ENCODE results near the gene RPL22.

Gene RPL22

DNA sequence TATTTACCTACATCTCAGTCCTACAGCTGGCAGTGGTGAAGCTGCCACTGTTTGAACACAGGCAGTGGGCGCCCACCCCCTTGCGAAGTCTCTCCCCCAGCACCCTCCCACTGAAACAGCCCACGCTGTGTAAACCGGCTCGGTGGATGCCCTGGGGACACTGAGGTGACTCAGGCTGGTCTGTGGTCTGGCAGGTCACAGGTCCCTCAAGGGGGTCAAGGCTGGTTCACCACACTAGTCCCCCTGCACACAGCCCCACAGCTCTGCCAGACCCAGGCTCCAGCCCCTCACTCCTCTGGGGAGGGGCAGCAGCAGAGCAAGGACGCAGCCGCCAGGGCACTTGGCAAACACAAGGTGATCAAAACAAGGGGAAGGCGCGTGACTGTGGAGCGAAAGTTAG lies 26.8 kb downstream of the RPL22 start:
- no peak overlapping the region for H3K27ac ChIP-seq (ENCODE audit: low read length, poor library complexity, severe bottlenecking)
- no peak for DNase-seq
- H4K8ac ChIP-seq (ENCODE audit: low read length) = no peak overlapping the region
- H2BK15ac ChIP-seq (ENCODE audit: low read depth, poor library complexity, severe bottlenecking) = no peak overlapping the region
- no peak overlapping the region for H2BK12ac ChIP-seq (ENCODE audit: low read length in 2 of 2)
- H3K36me3 ChIP-seq (ENCODE audit: control insufficient read depth in 1 of 2, insufficient read depth in 2 of 2, low read depth in 1 of 2, low read length in 2 of 2) = no peaks in the 10 kb centered on the region
- H2AK5ac ChIP-seq (ENCODE audit: low read length, severe bottlenecking) = no peak overlapping the region
- no peak overlapping the region for H4K91ac ChIP-seq (ENCODE audit: low read length)
- H3K23ac ChIP-seq (ENCODE audit: low read length in 2 of 2) = no peak overlapping the region
- no peak overlapping the region for H3K4ac ChIP-seq (ENCODE audit: low read depth in 1 of 2, low read length in 2 of 2)
- H3K9me3 ChIP-seq (ENCODE audit: control insufficient read depth, low read length) = peaks cover 6% of the 10 kb centered on the region
- no peaks in the 10 kb centered on the region for H3K4me1 ChIP-seq (ENCODE audit: control insufficient read depth, insufficient read depth, low read depth, low read length)
- no peak overlapping the region for H3K14ac ChIP-seq (ENCODE audit: low read length in 2 of 2)
- peaks cover 49 to 87% of the 10 kb centered on the region in 2 experiments for H3K27me3 ChIP-seq (ENCODE audit: control insufficient read depth in 1 of 2, insufficient read depth in 1 of 2, low read length in 2 of 2)
- H3K79me1 ChIP-seq (replicated peaks; ENCODE audit: low read length, poor library complexity, severe bottlenecking) = no peaks in the 10 kb centered on the region
- no peak overlapping the region for H3K9ac ChIP-seq (ENCODE audit: low read length)
- no peak overlapping the region for H3K4me2 ChIP-seq (ENCODE audit: low read length, poor library complexity, severe bottlenecking)
- H2AFZ ChIP-seq (ENCODE audit: low read depth, low read length) = no peak overlapping the region
- H2BK120ac ChIP-seq (ENCODE audit: low read depth, low read length) = no peak overlapping the region
- no peak overlapping the region for H2BK5ac ChIP-seq (ENCODE audit: low read depth, low read length, poor library complexity, severe bottlenecking)
- WGBS = 82% methylated on average over 10 of the region's 10 CpGs
- no peak overlapping the region for H3K4me3 ChIP-seq (ENCODE audit: insufficient read depth in 1 of 2, low read depth in 1 of 2, low read length in 2 of 2)
- no peak overlapping the region for H3K18ac ChIP-seq (ENCODE audit: low read depth in 1 of 2, low read length in 2 of 2)

DNA sequence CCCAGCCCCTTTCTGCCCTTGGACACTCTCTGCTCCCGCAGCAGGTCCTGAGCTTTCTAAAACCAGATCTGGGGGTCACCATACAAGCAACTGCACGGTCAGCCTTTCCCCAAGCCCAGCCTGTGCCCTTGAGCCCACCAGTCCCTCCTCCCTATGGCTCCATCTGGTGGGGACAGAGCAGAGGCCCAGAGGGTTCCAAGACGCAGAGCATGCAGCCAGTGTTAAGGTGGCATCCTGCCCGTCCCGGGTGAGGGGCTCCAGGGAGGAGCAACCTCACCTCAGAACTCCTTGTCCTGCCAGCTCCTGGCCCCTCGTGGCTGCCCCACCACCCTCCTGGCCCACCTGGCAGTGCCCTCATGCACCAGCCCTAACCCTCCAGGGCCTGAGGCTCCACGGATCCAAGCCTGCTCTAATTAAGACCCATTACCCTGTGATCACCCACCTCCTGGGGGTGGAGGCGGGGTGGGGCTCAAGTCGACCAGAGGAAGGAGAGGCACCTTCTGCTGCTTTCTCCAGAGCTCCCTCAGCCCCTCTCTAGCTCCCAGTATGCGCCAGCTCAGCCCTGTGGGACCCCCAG lies 27.8 kb downstream of the RPL22 start:
- no peak overlapping the region for H2BK15ac ChIP-seq (ENCODE audit: low read depth, poor library complexity, severe bottlenecking)
- no peaks in the 10 kb centered on the region for H3K4me1 ChIP-seq (ENCODE audit: control insufficient read depth, insufficient read depth, low read depth, low read length)
- no peak overlapping the region for H2BK5ac ChIP-seq (ENCODE audit: low read depth, low read length, poor library complexity, severe bottlenecking)
- no peak overlapping the region for H3K4me2 ChIP-seq (ENCODE audit: low read length, poor library complexity, severe bottlenecking)
- H3K4ac ChIP-seq (ENCODE audit: low read depth in 1 of 2, low read length in 2 of 2) = no peak overlapping the region
- no peak overlapping the region for H2AFZ ChIP-seq (ENCODE audit: low read depth, low read length)
- H2AK5ac ChIP-seq (ENCODE audit: low read length, severe bottlenecking) = no peak overlapping the region
- H4K8ac ChIP-seq (ENCODE audit: low read length) = no peak overlapping the region
- H3K18ac ChIP-seq (ENCODE audit: low read depth in 1 of 2, low read length in 2 of 2) = no peak overlapping the region
- no peak overlapping the region for H4K91ac ChIP-seq (ENCODE audit: low read length)
- H3K14ac ChIP-seq (ENCODE audit: low read length in 2 of 2) = no peak overlapping the region
- no peak for DNase-seq
- no peak overlapping the region for H3K23ac ChIP-seq (ENCODE audit: low read length in 2 of 2)
- H3K27me3 ChIP-seq (ENCODE audit: control insufficient read depth in 1 of 2, insufficient read depth in 1 of 2, low read length in 2 of 2) = peaks cover 49 to 83% of the 10 kb centered on the region in 2 experiments
- H2BK120ac ChIP-seq (ENCODE audit: low read depth, low read length) = no peak overlapping the region
- no peak overlapping the region for H3K27ac ChIP-seq (ENCODE audit: low read length, poor library complexity, severe bottlenecking)
- H3K36me3 ChIP-seq (ENCODE audit: control insufficient read depth in 1 of 2, insufficient read depth in 2 of 2, low read depth in 1 of 2, low read length in 2 of 2) = no peaks in the 10 kb centered on the region
- WGBS = 57% methylated on average over 10 of the region's 10 CpGs
- H3K4me3 ChIP-seq (ENCODE audit: insufficient read depth in 1 of 2, low read depth in 1 of 2, low read length in 2 of 2) = no peak overlapping the region
- no peak overlapping the region for H3K9ac ChIP-seq (ENCODE audit: low read length)
- no peaks in the 10 kb centered on the region for H3K79me1 ChIP-seq (replicated peaks; ENCODE audit: low read length, poor library complexity, severe bottlenecking)
- H3K9me3 ChIP-seq (ENCODE audit: control insufficient read depth, low read length) = peaks cover 6% of the 10 kb centered on the region
- H2BK12ac ChIP-seq (ENCODE audit: low read length in 2 of 2) = no peak overlapping the region

DNA sequence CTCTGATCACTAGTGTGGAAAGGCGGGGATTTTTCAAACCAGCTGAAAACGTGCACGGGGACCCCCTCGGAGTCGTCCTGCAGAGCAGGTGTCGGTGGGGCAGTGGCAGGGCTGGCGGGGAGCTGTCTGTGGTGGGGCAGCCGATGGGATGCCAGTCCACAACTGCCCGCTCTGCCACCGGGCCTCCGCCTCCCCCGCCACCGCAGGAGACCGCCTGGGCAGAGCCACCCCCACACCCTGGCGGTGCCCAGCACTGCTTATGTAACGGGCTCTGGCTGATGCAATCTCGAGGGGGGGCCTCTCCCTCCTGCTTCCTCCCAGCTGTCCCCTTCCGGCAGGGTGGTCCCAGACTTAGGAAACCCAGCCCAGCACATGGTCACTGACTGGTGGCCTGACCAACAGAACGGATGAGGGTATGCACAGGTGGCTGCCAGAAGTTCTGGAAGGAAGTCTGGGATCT lies 28.6 kb downstream of the RPL22 start:
- no peaks in the 10 kb centered on the region for H3K36me3 ChIP-seq (ENCODE audit: control insufficient read depth in 1 of 2, insufficient read depth in 2 of 2, low read depth in 1 of 2, low read length in 2 of 2)
- H3K4me3 ChIP-seq (ENCODE audit: insufficient read depth in 1 of 2, low read depth in 1 of 2, low read length in 2 of 2) = no peak overlapping the region
- H2BK15ac ChIP-seq (ENCODE audit: low read depth, poor library complexity, severe bottlenecking) = no peak overlapping the region
- H3K79me1 ChIP-seq (replicated peaks; ENCODE audit: low read length, poor library complexity, severe bottlenecking) = no peaks in the 10 kb centered on the region
- H3K9me3 ChIP-seq (ENCODE audit: control insufficient read depth, low read length) = peaks cover 6% of the 10 kb centered on the region
- no peak overlapping the region for H4K91ac ChIP-seq (ENCODE audit: low read length)
- H3K4me1 ChIP-seq (ENCODE audit: control insufficient read depth, insufficient read depth, low read depth, low read length) = no peaks in the 10 kb centered on the region
- H2BK120ac ChIP-seq (ENCODE audit: low read depth, low read length) = no peak overlapping the region
- no peak overlapping the region for H3K4ac ChIP-seq (ENCODE audit: low read depth in 1 of 2, low read length in 2 of 2)
- peaks cover 42 to 82% of the 10 kb centered on the region in 2 experiments for H3K27me3 ChIP-seq (ENCODE audit: control insufficient read depth in 1 of 2, insufficient read depth in 1 of 2, low read length in 2 of 2)
- no peak overlapping the region for H2AFZ ChIP-seq (ENCODE audit: low read depth, low read length)
- no peak for DNase-seq
- H3K9ac ChIP-seq (ENCODE audit: low read length) = no peak overlapping the region
- WGBS = 89% methylated on average over 18 of the region's 19 CpGs
- no peak overlapping the region for H3K4me2 ChIP-seq (ENCODE audit: low read length, poor library complexity, severe bottlenecking)
- no peak overlapping the region for H2AK5ac ChIP-seq (ENCODE audit: low read length, severe bottlenecking)
- H4K8ac ChIP-seq (ENCODE audit: low read length) = no peak overlapping the region
- H2BK5ac ChIP-seq (ENCODE audit: low read depth, low read length, poor library complexity, severe bottlenecking) = no peak overlapping the region
- H3K27ac ChIP-seq (ENCODE audit: low read length, poor library complexity, severe bottlenecking) = no peak overlapping the region
- no peak overlapping the region for H2BK12ac ChIP-seq (ENCODE audit: low read length in 2 of 2)
- H3K18ac ChIP-seq (ENCODE audit: low read depth in 1 of 2, low read length in 2 of 2) = no peak overlapping the region
- no peak overlapping the region for H3K23ac ChIP-seq (ENCODE audit: low read length in 2 of 2)
- no peak overlapping the region for H3K14ac ChIP-seq (ENCODE audit: low read length in 2 of 2)

DNA sequence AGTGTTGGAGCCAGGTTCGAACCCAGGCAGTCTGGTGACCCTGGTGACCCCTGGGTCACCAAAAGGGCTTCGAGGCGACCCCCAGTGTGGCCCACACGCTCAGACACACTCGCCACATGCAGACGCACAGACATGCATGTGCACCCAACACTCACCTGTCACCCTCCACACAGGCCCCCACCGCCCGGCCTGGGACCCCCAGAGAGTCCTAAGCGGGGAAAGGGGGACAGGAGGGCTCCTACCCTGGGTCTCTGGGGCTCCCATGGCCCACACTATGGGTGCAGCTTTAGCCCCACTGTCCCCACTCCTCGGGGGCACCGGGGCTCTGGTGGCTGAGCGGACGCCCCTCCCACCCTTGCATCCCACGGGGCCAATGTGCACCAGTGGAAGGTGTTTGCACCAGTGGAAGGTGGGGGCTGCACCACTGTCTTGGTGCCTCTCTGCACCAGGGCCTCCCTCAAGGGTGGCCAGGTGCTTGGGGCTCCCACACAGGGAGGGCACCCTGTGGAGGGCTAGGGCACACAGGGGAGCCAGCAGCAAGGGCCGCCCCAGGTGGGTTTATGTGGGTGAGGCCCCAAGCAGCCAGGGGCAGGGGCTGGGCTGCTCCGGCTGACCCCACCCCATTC lies 29.2 kb downstream of the RPL22 start:
- WGBS = 81% methylated on average over 15 of the region's 16 CpGs
- Histone ChIP-seq H2BK5ac (ENCODE audit: low read depth, low read length, poor library complexity, severe bottlenecking) (no peak overlapping the region), H4K8ac (ENCODE audit: low read length) (no peak overlapping the region), H2AFZ (ENCODE audit: low read depth, low read length) (no peak overlapping the region), H3K27me3 (ENCODE audit: control insufficient read depth in 1 of 2, insufficient read depth in 1 of 2, low read length in 2 of 2) (peaks cover 41 to 82% of the 10 kb centered on the region in 2 experiments), H3K36me3 (ENCODE audit: control insufficient read depth in 1 of 2, insufficient read depth in 2 of 2, low read depth in 1 of 2, low read length in 2 of 2) (no peaks in the 10 kb centered on the region), H3K4me2 (ENCODE audit: low read length, poor library complexity, severe bottlenecking) (no peak overlapping the region), H2BK15ac (ENCODE audit: low read depth, poor library complexity, severe bottlenecking) (no peak overlapping the region), H2AK5ac (ENCODE audit: low read length, severe bottlenecking) (no peak overlapping the region), H2BK12ac (ENCODE audit: low read length in 2 of 2) (no peak overlapping the region), H3K14ac (ENCODE audit: low read length in 2 of 2) (no peak overlapping the region), H3K4me1 (ENCODE audit: control insufficient read depth, insufficient read depth, low read depth, low read length) (no peaks in the 10 kb centered on the region), H3K18ac (ENCODE audit: low read depth in 1 of 2, low read length in 2 of 2) (no peak overlapping the region), H3K4me3 (ENCODE audit: insufficient read depth in 1 of 2, low read depth in 1 of 2, low read length in 2 of 2) (no peak overlapping the region), H3K23ac (ENCODE audit: low read length in 2 of 2) (no peak overlapping the region), H3K27ac (ENCODE audit: low read length, poor library complexity, severe bottlenecking) (no peak overlapping the region), H3K9ac (ENCODE audit: low read length) (no peak overlapping the region), H3K4ac (ENCODE audit: low read depth in 1 of 2, low read length in 2 of 2) (no peak overlapping the region), H4K91ac (ENCODE audit: low read length) (no peak overlapping the region), H2BK120ac (ENCODE audit: low read depth, low read length) (no peak overlapping the region), H3K79me1 (replicated peaks; ENCODE audit: low read length, poor library complexity, severe bottlenecking) (no peaks in the 10 kb centered on the region), H3K9me3 (ENCODE audit: control insufficient read depth, low read length) (peaks cover 2% of the 10 kb centered on the region)
- DNase-seq = no peak

All from mesenchymal stem cell (in vitro differentiated cells and primary cell).